Measurements from ENCODE around the gene WDR82. TPM values are rescaled to one million over a fixed set of nuclear protein-coding genes. Genes with fewer than 3 reads are reported as not detected.
A peak's percentile ranks its signal among the peaks of the same experiment; 100 is the strongest.

The WDR82 gene
- total RNA-seq, 3 donors from 2014 or later, result 49.6 to 53.1 (median 52.1) TPM

DNA sequence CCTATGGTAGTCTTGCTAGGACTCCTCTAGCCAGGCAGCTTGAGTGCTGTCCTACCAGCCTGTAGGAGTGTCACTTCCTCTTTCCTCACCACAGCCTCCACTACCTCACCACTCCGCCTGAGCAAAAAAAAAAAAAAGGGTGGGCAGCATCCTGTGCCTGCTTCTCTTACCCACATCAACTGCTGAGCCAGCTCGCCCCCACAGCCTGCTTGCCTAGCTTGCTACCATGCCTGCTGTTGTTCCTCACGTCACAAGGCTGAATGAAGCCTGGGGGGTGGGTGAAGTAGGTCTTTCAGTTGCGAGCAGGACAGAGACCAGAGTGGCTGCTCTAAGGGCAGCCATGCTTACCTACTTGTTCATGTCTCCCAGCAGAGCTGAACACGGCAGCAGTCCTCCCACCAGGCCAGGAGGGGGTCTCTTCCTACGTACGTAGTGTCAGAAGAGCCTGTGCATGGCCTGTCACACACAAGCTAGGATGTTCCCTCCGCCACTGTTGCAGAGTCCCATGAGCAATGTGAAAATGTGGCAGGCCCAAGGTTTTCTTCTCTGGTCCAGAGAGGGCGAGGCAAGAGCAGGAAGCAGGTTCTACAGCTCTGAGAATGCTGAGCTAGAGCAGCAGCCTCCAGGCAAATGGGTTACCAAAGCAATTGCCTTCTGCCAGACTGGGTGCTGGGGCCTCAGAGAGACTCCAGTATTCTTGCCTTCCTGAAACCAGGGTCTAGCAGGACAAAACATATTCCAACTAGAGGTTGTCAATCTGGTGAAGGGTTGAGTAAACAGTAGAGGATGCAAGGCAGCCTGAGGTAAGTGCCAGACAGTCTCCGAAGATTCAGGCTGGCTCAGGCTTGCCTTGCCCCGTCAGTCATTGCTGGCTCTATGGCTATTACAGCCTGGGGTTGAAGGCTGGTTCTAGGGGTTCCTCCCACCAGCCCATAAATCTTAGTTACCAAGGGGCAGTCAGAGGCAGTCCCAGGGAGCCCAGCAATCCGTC lies 24.8 kb downstream of the WDR82 start:
- TF ChIP-seq POLR2A (IDR thresholded peaks at IDR 0.05), result no peak
- TF ChIP-seq POLR2AphosphoS5 (IDR thresholded peaks at IDR 0.05), result no peak
- TF ChIP-seq, protein P1, sequence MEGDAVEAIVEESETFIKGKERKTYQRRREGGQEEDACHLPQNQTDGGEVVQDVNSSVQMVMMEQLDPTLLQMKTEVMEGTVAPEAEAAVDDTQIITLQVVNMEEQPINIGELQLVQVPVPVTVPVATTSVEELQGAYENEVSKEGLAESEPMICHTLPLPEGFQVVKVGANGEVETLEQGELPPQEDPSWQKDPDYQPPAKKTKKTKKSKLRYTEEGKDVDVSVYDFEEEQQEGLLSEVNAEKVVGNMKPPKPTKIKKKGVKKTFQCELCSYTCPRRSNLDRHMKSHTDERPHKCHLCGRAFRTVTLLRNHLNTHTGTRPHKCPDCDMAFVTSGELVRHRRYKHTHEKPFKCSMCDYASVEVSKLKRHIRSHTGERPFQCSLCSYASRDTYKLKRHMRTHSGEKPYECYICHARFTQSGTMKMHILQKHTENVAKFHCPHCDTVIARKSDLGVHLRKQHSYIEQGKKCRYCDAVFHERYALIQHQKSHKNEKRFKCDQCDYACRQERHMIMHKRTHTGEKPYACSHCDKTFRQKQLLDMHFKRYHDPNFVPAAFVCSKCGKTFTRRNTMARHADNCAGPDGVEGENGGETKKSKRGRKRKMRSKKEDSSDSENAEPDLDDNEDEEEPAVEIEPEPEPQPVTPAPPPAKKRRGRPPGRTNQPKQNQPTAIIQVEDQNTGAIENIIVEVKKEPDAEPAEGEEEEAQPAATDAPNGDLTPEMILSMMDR (IDR thresholded peaks at IDR 0.05), result no peak
- H3K4me3 ChIP-seq, result no peak overlapping the region
- H3K36me3 ChIP-seq, result peaks cover 4% of the 10 kb centered on the region
- intact Hi-C loops (cut with DNase I; ENCODE audit: low total_unique reads), result no loop called here
- peak overlapping the region; percentile 67 to 68 for H3K27ac ChIP-seq
- no peaks in the 10 kb centered on the region for H3K4me1 ChIP-seq
- H3K9me3 ChIP-seq, result no peaks in the 10 kb centered on the region
- H3K27me3 ChIP-seq, result no peaks in the 10 kb centered on the region
- DNase-seq (ENCODE audit: low spot score in 2 of 2), result no peak

DNA sequence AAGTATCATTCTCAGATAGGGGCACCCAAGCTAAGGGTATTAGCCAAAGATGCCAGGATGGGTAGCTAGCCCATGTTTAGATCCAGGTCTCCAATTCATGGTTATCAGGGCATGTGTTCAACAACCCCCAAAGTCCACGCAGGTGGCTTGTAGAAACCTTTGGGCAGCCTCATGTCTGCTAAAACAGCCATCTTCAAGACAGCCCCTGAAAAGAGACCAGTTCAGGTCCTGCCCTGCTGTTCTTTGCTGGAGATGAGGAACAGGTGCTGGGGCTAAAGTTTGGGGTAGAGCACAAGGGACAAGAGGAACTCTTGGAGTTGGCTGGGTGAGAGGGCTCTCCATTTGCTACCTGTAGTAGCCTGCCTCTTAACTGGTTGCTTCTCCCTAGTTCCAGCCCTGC lies 28.3 kb downstream of the WDR82 start:
- TF ChIP-seq POLR2AphosphoS5 (IDR thresholded peaks at IDR 0.05) (no peak), POLR2A (IDR thresholded peaks at IDR 0.05) (no peak)
- TF ChIP-seq, protein P1 (IDR thresholded peaks at IDR 0.05), result no peak
- DNase-seq (ENCODE audit: low spot score in 2 of 2), result no peak
- Histone ChIP-seq H3K27me3 (no peaks in the 10 kb centered on the region), H3K4me3 (no peak overlapping the region), H3K4me1 (peaks cover 0 to 6% of the 10 kb centered on the region in 2 donors), H3K9me3 (no peaks in the 10 kb centered on the region), H3K36me3 (no peaks in the 10 kb centered on the region), H3K27ac (no peak overlapping the region)
- intact Hi-C loops (cut with DNase I; ENCODE audit: low total_unique reads), result no loop called here

DNA sequence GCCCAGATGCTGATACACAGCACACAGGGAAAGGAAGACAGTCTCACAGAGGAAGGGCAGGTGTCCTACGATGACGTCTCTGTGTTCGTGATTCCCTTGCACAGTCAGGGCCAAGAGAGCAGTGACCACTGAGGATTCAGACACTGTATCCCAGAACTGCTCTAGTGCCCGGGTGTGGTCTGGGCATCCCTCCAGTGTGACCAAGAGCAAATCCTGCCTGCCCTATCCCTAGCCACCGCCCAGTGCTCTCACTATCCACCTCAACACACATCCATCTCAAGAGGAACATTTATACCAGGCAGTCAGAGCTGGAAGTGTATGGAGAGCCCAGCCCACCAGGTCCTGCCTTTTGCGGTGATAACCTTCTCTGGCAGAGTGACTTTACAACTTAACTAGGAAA lies 28.8 kb downstream of the WDR82 start:
- H3K4me1 ChIP-seq, result peaks cover 0 to 6% of the 10 kb centered on the region in 2 donors

DNA sequence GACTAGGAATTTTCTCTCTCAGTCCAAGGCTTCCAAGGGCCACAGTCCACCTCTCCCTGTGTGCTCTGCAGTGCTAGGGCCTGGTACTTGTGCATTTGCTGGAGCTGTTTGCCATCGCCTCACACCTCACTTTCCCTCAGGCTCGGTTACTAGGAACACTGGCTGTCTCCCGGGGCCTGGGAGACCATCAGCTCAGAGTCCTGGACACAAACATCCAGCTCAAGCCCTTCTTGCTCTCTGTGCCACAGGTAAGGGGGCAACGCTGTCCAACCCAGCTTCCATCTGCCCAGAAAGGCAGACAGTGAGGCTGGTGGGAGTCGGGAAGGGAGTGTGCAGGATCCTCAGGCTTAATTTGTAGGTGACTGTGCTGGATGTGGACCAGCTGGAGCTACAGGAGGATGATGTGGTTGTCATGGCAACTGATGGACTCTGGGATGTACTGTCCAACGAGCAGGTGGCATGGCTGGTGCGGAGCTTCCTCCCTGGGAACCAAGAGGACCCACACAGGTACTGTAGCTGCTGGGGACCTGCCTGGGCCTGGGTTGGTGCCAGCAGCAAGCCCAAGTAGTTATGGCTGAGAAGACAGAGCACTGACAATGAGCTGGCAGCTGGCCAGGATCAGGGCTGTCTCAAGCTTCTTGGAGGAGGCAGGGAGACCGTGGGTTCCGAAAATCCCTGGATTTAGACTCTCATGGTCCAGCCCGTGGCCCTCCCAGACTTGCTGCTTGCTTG lies 29.5 kb downstream of the WDR82 start:
- H3K4me3 ChIP-seq, result no peak overlapping the region
- no peaks in the 10 kb centered on the region for H3K27me3 ChIP-seq
- intact Hi-C loops (cut with DNase I; ENCODE audit: low total_unique reads), result no loop called here
- H3K27ac ChIP-seq, result no peak overlapping the region
- H3K4me1 ChIP-seq, result peaks cover 0 to 6% of the 10 kb centered on the region in 2 donors
- TF ChIP-seq POLR2A (IDR thresholded peaks at IDR 0.05), result no peak
- TF ChIP-seq POLR2AphosphoS5 (IDR thresholded peaks at IDR 0.05), result no peak
- TF ChIP-seq, protein P1 (IDR thresholded peaks at IDR 0.05), result no peak
- no peaks in the 10 kb centered on the region for H3K9me3 ChIP-seq
- no peak for DNase-seq (ENCODE audit: low spot score in 2 of 2)
- no peaks in the 10 kb centered on the region for H3K36me3 ChIP-seq

More for the DNA sequence above, 28.8 kb downstream of the WDR82 start:
- DNase-seq (ENCODE audit: low spot score in 2 of 2), result no peak
- no peaks in the 10 kb centered on the region for H3K9me3 ChIP-seq
- TF ChIP-seq, protein P1 (IDR thresholded peaks at IDR 0.05), result no peak
- TF ChIP-seq POLR2A (IDR thresholded peaks at IDR 0.05) (no peak), POLR2AphosphoS5 (IDR thresholded peaks at IDR 0.05) (no peak)
- H3K27me3 ChIP-seq, result no peaks in the 10 kb centered on the region
- no peaks in the 10 kb centered on the region for H3K36me3 ChIP-seq
- intact Hi-C loops (cut with DNase I; ENCODE audit: low total_unique reads), result no loop called here
- no peak overlapping the region for H3K27ac ChIP-seq
- no peak overlapping the region for H3K4me3 ChIP-seq
